HG02970 (cell line): ENCODE data around the gene AREL1.

Source experiments
- ATAC-seq: cut with Tn5 transposase; IDR thresholded peaks from one replicate; pipeline ENCODE4 v1.9.1; 2021; ENCODE audit warnings: mild to moderate bottlenecking, moderate library complexity, moderate number of reproducible peaks; ENCODE audit not compliant: unreplicated experiment, low FRiP score

Gene AREL1

GRCh38 chr14:74641601-74642391 lies 71.1 kb downstream of the AREL1 start:
- ATAC-seq, result no peak

GRCh38 chr14:74638966-74639365 lies 73.9 kb downstream of the AREL1 start:
- ATAC-seq, result no peak

- ATAC-seq, result no peak
Measured at GRCh38 chr14:74638066-74638465, 74.8 kb downstream of the AREL1 start.

- ATAC-seq, result no peak
Measured at GRCh38 chr14:74637178-74637550, 75.7 kb downstream of the AREL1 start.

GRCh38 chr14:74636424-74637177 lies 76.3 kb downstream of the AREL1 start:
- ATAC-seq, result no peak

GRCh38 chr14:74635847-74636246 lies 77.0 kb downstream of the AREL1 start:
- no peak for ATAC-seq

- no peak for ATAC-seq
Measured at GRCh38 chr14:74634964-74635363, 77.9 kb downstream of the AREL1 start.

- ATAC-seq, result no peak
Measured at GRCh38 chr14:74634481-74634880, 78.4 kb downstream of the AREL1 start.

- ATAC-seq, result no peak
Measured at GRCh38 chr14:74630881-74631690, 81.8 kb downstream of the AREL1 start.

GRCh38 chr14:74628418-74628817 lies 84.5 kb downstream of the AREL1 start:
- ATAC-seq, result no peak

GRCh38 chr14:74627076-74627475 lies 85.8 kb downstream of the AREL1 start:
- ATAC-seq, result no peak

GRCh38 chr14:74622257-74622656 lies 90.6 kb downstream of the AREL1 start:
- ATAC-seq, result no peak

GRCh38 chr14:74621556-74621955 lies 91.3 kb downstream of the AREL1 start:
- ATAC-seq, result no peak

- ATAC-seq, result no peak
Measured at GRCh38 chr14:74620923-74621322, 92.0 kb downstream of the AREL1 start.

GRCh38 chr14:74620497-74620921 lies 92.4 kb downstream of the AREL1 start:
- no peak for ATAC-seq

- ATAC-seq, result no peak
Measured at GRCh38 chr14:74619672-74620131, 93.2 kb downstream of the AREL1 start.

GRCh38 chr14:74618078-74618952 lies 94.6 kb downstream of the AREL1 start:
- no peak for ATAC-seq

- no peak for ATAC-seq
Measured at GRCh38 chr14:74616996-74617700, 95.7 kb downstream of the AREL1 start.

- no peak for ATAC-seq
Measured at GRCh38 chr14:74616507-74616906, 96.4 kb downstream of the AREL1 start.
